Stimulated activated CD4-positive, alpha-beta T cell treated with anti-CD3 and anti-CD28 coated beads, Interleukin-15, amount 100 ng/mL, for 48 hours (primary cell): ENCODE data around the gene OR52M1.

Experiments
- DNase-seq, 2 donors: peaks; one replicate each; pipeline ENCODE4 v3.0.0-alpha.2; 2020; ENCODE audit warnings: low read depth in 2 of 2

OR52M1 gene

DNA sequence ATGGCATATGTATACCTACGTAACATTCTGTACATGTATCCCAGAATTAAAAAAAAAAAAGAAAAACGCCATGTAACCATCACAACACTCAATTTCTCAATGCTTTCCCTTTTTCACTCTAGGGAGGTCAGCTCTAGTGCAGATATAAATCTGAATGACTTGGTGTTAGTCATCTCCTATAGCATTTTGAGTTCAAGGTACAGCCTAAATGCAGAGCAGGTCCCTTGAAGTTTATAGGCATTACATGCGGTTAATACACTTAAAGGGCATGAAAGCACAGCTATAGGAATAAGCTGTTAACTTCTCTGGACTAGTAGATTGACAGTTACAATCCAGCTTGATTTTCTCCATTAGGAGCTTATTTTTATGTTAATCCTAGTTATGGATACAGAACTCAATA is 20.4 kb downstream of the OR52M1 start:
- no peak for DNase-seq

DNA sequence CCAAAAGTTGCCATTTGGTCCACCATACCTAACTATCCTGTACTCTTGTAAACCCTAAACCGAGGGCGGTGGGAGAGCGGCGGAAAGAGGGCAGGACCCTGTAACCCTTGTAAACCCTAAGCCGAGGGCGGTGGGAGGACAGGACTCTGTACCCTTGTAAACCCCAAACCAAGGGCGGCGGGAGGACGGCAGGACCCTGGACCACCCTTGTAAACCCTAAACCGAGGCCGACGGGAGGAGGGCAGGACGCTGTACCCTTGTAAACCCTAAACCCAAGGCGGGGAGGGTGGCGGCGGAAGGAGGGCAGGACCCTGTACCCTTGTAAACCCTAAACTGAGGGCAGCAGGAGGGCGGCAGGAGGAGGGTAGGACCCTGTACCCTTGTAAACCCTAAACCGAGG is 24.1 kb downstream of the OR52M1 start:
- no peak for DNase-seq

DNA sequence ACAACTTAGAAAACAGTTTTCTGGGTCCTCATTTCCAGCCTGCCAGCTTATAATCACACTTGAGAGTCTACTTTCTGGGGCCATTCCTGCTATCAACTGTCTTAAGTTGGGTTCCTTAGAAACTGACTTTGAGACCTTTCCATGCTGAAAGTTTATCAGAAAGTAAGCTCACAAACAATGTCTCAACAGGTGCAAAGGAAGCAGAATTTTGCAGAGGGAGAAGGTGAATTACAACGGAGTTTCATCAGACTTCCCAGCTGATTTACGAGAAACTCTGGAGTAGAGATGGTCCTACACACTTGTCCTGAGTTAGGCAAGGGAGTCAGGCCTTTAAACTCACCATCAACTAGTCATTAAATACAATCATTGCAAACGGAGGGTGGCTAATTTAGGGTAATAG is 31.9 kb downstream of the OR52M1 start:
- no peak for DNase-seq

DNA sequence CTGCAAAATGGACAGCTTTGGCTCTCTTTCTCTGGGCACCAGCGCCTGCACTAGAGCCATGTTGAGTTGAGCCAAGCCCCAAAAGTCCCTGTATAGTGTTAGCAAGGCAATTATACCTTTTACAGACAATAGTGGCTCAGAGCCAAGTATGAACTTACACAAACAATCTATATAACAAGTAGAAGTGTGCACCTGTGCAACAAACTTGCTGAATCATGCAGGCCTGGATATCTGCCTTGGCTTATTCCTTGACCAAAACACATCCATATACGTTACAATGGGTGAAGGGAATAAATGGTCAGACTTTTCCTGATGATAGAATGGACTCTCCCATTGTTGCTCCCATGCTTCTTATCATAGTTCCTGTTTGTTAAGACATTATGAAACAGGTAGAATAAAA is 32.8 kb downstream of the OR52M1 start:
- DNase-seq = no peak

DNA sequence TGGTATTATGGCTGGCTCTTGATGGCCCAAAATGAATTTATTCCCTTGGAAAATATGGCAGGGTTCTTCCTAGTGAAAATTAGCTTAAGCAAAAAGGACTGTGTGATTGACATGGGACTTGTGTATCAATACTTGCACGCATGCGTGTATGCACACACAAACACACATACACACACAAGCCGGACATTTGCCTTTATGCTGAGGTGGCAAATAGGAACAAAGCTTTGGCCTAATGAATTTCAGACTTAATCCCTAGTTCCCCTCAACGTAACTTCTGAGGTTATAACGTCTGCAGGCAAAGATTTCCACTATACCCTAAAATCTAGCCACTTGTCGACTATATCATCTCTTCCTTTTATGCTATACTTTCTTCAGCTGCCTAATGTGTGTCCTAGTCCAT is 33.6 kb downstream of the OR52M1 start:
- no peak for DNase-seq

DNA sequence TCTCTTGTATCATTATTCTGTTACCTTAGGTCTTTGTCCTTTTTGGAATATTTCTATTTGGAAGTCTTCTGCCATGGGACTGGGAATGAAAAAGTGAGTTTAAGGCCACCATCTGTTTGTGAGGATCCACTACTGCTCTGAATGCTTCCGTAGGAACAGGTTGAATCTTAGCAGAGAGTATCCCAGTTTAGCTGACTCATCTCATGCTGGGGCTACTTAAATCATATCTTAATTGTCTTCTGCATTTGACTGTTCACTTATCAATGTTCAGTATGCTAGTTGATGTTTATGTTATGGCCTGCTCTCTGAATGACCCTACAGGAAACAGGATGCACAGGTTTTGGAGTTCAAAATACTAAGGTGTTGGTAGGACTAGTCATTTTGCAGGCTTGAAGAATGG is 35.1 kb downstream of the OR52M1 start:
- DNase-seq = no peak

DNA sequence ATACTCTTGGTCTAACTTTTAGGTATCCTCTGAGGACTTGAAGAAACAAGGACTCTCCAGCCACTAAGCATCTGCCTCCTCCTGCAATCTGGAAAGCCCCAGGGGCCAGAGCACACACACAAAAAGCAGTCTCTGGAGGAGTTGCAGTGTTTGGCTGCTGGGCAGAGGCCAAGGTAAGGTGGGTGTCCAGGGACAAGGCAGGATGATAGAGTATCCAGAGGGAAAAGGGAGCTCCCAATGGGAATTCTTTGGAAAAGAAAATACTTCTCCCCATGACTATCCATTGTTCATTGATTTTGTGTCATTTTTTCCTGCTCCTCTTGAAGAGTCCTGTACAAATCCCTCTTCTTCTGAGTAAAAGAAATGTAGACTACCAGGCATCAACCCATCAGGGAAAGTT is 36.5 kb downstream of the OR52M1 start, which contains the start of gene OR52I2:
TSS of gene OR52I2 (plus strand) at position 301 of the 400 bp plus-strand sequence.
- no peak for DNase-seq

DNA sequence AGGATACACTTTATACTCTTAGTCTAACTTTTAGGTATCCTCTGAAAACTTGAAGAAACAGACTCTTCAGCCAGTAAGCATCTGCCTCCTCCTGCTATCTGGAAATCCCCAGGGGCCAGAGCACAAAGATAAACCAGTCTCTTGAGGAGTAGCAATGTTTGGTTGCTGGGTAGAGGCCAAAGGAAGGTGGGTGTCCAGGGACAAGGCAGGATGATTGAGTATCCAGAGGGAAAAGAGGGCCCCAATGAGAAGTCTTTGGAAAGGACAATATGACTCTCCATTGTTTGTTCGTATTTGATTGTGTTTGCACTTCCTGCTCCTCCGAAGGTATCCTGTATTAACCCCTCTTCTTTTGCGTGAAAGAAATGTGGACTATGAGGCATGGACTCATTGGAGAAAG is 44.0 kb downstream of the OR52M1 start:
- DNase-seq = no peak

DNA sequence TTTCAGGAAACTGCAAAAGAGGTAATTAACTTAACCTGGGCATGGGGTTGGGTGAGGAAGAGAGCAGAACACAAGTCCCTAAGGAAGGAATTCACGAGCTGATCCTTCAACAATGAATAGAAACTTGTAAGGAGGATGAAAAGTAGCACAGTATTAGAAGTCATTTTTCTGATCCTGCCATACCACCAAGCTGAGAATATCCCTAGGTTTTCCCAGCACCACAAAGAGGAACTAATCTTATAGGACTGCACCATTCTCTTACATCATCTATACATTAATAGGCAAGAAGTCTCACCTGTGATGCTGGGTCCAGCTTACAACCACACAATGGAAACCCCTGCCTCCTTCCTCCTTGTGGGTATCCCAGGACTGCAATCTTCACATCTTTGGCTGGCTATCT is 48.7 kb downstream of the OR52M1 start, which contains the start of gene OR52I1:
TSS of gene OR52I1 (plus strand) at position 301 of the 400 bp plus-strand sequence. CDS start at position 301, 0 bp downstream.
- DNase-seq = no peak
